ENCODE data around the gene USP34.

The USP34 gene

DNA sequence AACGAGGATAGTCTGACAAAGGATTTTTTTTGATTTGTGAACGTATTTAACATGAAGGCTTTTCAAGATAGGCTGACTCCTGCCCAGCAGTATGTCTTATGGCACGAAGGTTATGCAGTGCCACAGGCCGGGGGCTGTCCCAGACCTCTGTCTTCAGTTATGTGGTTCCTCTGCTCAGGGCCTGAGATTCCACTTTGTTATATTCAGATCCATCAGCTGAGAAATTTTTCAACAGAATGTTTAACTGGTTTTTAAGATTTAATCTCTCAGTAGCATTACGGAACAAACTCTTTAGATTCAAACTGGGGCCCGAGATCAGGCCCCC lies 288.9 kb downstream of the USP34 start:
- H3K36me3 ChIP-seq (ENCODE audit: control insufficient read depth in 2 of 2, insufficient read depth in 1 of 2, low read length in 2 of 2): peaks cover 39 to 81% of the 10 kb centered on the region in 2 experiments
- ChIA-PET CTCF (interaction anchor here (0.6 kb wide), 1 partner anchor 380 kb away, joined by 3 read pairs; no protein-coding TSS in a partner anchor), POLR2A (no interaction called here)
- H3K27ac ChIP-seq (ENCODE audit: extremely low read depth, low read depth, low read length): no peak overlapping the region
- H3K4me3 ChIP-seq (ENCODE audit: low read depth, low read length): no peak overlapping the region
- H3K9me3 ChIP-seq (ENCODE audit: control insufficient read depth, insufficient read depth, low read depth, low read length): no peaks in the 10 kb centered on the region
- TF ChIP-seq PRDM2 (tag by site-specific recombination; IDR thresholded peaks at IDR 0.05; ENCODE audit: borderline replicate concordance): no peak
- no peak for TF ChIP-seq ZNF623 (tag by site-specific recombination; IDR thresholded peaks at IDR 0.05)
- TF ChIP-seq ZNF248 (tag by site-specific recombination; IDR thresholded peaks at IDR 0.05): no peak
- TF ChIP-seq SCRT2 (tag by site-specific recombination; IDR thresholded peaks at IDR 0.05): no peak
- no peak for TF ChIP-seq ZNF366 (tag by site-specific recombination; conservative IDR thresholded peaks at IDR 0.05)
- TF ChIP-seq ZFP37 (tag by site-specific recombination; IDR thresholded peaks at IDR 0.05): no peak
- no peak for TF ChIP-seq ZNF350 (tag by site-specific recombination; IDR thresholded peaks at IDR 0.05)
- TF ChIP-seq ZNF776 (tag by site-specific recombination; IDR thresholded peaks at IDR 0.05; ENCODE audit: borderline replicate concordance): no peak
- no peak for TF ChIP-seq IKZF3 (tag by site-specific recombination; IDR thresholded peaks at IDR 0.05)
- TF ChIP-seq ZBTB1 (tag by site-specific recombination; IDR thresholded peaks at IDR 0.05): no peak
- TF ChIP-seq GLIS2 (tag by site-specific recombination; IDR thresholded peaks at IDR 0.05): no peak
- TF ChIP-seq ZNF404 (tag by site-specific recombination; IDR thresholded peaks at IDR 0.05): no peak
- TF ChIP-seq ZNF629 (tag by site-specific recombination; IDR thresholded peaks at IDR 0.05): no peak
- TF ChIP-seq OVOL3 (tag by site-specific recombination; IDR thresholded peaks at IDR 0.05): no peak
- no peak for TF ChIP-seq ZIC2 (tag by site-specific recombination; IDR thresholded peaks at IDR 0.05)
- TF ChIP-seq ZNF610 (tag by site-specific recombination; IDR thresholded peaks at IDR 0.05; ENCODE audit: borderline replicate concordance): no peak
- no peak for TF ChIP-seq ZNF48 (tag by site-specific recombination; IDR thresholded peaks at IDR 0.05)
- TF ChIP-seq ZNF513 (tag by site-specific recombination; IDR thresholded peaks at IDR 0.05): no peak
- no peak for TF ChIP-seq ZBTB6 (tag by site-specific recombination; IDR thresholded peaks at IDR 0.05)
- no peak for TF ChIP-seq YY1 (tag by site-specific recombination; IDR thresholded peaks at IDR 0.05)
- H3K4me1 ChIP-seq (ENCODE audit: control insufficient read depth, insufficient read depth, low read length): no peaks in the 10 kb centered on the region
